ENCODE data around the gene SLC2A13.
"Not testable (repeated sequence)": the region's sequence is repeated elsewhere in the genome, so short reads cannot be mapped to it uniquely, and the experiment has no call there.

SLC2A13 gene

DNA sequence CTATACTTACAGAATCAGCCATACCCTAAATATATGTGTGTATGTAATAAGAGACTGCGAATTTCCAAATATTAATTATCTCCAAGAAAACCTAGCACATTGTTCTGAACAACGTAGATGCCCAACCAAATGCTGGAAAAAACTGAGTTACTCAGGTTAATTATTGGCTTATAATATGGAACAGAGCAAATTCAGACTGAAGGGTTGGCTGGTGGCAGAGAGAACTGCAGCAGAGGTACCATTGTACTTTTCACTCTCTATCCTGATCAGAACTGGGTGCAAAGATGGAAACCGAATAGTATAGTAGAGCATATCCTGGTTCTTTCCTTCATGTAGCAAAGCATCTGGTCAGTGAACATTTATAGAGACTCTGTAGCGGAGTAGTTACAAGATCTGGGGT is 185.7 kb downstream of the SLC2A13 start:
- DNase-seq = no peak

- no peak for DNase-seq
Measured at GRCh38 chr12:39919790-39920189, 186.1 kb downstream of the SLC2A13 start.

DNA sequence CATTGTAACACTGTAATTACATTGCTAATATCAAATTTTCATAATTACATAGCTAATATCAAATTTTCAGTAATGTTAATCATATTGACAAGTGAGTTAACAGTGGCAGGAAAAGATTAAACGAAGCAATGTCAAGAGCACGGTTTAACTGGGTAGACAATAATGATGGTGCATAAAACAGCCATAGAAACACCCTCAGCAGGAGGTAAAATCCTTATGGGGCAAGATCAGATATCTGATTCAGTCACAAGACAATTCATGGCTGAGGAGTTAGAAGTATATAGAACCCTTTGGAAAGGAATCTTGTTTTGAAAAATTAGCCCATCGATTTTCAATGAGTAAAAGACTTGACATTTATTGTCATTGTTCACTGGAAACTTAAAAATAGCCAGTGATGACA is 190.6 kb downstream of the SLC2A13 start:
- no peak for DNase-seq

- DNase-seq = no peak
Measured at GRCh38 chr12:39912211-39912980, 193.5 kb downstream of the SLC2A13 start.

DNA sequence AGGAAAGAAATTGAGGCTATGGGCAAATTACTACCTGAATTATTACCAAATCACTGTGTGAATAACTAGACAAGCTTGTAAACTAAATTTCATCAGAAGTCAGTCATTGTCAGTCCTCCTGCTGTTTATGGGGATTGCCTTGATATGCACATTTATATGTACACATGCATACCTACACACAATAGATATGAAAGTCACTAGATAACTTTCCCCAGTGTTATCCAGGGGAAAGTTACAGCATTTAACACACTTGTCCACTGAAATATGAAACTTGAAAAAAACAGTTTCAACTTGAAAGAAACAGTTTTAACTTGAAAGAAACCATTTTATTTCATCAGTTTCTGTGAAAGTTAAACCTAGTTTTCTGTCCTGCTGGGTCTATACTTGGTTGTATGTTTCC is 199.6 kb downstream of the SLC2A13 start:
- DNase-seq = no peak

DNA sequence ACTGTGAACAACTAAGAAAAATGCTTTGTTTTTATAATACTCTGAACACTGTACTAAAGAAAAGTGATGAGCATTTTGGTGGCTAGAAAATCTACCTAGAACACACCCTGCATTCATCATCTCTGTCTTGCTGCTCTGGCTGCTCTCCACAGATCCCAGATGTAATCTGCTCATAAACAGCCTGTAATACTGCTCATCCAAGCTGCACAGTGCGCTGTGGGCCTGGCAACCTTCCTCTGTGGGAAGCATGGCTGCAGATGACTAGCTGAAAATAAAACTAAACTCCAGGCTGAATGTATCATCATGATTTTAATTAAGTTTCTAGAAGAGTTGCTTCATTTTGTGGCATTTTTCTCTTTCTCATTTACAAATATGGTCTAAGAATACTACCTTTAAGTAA is 200.7 kb downstream of the SLC2A13 start:
- no peak for DNase-seq

GRCh38 chr12:39902821-39903220 is 203.1 kb downstream of the SLC2A13 start:
- DNase-seq = no peak

DNA sequence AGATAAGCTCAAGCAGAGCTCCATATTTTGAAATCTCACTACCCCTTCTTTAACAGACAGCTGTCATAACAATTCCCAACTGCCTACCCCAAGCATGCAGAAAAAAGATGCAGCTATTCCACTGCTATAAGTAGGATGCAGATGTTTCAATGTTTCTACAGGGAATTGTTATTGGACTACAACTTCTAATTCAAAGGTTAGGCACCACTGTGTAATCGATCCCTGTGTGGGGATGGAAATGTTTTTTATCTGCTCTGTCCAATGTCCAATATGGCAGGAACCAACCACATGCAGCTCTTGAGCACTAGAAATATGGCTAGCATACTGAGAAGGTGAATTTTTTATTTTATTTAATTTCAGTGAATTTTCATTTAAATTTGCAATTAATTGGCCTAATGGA is 208.6 kb downstream of the SLC2A13 start:
- no peak for DNase-seq

- DNase-seq = not testable (repeated sequence)
Measured at GRCh38 chr12:39893388-39893787, 212.5 kb downstream of the SLC2A13 start.

- no peak for DNase-seq
Measured at GRCh38 chr12:39892146-39892545, 213.7 kb downstream of the SLC2A13 start.

DNA sequence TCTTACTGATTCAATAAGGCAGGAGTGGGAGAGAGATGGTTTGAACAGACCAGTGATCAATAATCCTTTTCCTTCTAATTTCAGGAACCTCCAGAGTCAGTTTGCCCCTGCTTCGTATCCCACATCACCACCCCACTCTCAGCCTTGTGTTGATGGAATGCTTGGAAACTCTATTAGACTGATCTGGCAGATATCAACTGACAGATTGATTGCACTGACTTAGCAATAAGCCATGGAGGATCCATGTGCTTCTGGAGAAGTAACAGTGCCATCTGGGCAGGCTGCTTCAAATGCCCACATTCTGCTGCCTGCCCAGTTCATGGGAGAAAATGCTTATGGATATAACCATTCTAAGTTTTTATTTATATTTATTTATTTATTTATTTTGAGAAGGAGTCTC is 218.0 kb downstream of the SLC2A13 start:
- DNase-seq = no peak

- DNase-seq = no peak
Measured at GRCh38 chr12:39886106-39886505, 219.8 kb downstream of the SLC2A13 start.

DNA sequence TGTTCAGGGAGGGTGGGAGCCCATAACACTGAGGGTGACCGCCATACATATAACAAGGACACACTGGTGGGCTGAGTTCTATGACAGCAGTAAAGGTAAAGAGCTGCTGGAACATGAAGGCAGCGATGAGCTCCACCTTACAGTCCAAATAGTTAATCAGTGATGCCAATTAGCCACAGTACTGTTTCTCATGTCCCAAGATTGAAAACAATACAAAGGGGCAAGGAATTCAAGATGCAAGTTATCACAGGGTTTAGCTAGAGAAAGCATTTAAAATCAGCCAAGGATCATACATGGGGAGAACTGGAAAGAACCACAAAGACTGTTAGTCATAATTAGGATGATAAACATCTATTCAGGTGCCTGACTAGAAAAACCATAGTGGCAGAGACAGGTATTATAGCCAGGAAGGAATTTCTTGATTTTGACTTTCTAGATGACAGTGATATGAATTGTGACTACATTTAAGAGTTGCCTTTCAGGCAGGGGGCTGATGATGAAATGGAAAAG is 221.2 kb downstream of the SLC2A13 start:
- no peak for DNase-seq

- no peak for DNase-seq
Measured at GRCh38 chr12:39883411-39883810, 222.5 kb downstream of the SLC2A13 start.

GRCh38 chr12:39878753-39879152 is 227.1 kb downstream of the SLC2A13 start:
- DNase-seq = no peak

- DNase-seq = no peak
Measured at GRCh38 chr12:39875721-39876120, 230.2 kb downstream of the SLC2A13 start.

DNA sequence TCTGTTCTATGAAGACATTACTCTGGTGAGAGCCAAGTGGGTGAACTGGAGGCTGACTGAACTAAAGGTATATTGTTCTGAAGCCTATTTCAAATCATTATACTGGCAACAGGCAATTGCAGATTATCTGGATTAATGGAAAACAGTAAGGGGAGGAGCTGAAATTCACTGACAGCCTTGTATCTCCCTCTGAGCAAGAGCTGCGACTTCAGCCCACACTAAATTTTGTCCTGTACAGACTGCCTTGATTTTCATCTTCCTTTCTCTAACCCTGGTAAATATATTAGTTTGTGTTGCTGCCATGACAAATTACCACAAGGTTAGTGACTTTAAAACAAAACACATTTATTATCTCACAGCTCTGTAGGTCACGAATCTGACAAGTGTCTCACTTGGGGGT is 231.1 kb downstream of the SLC2A13 start:
- DNase-seq = no peak

- DNase-seq = no peak
Measured at GRCh38 chr12:39873065-39873464, 232.8 kb downstream of the SLC2A13 start.

- no peak for DNase-seq
Measured at GRCh38 chr12:39872425-39872824, 233.5 kb downstream of the SLC2A13 start.

- no peak for DNase-seq
Measured at GRCh38 chr12:39868328-39868725, 237.6 kb downstream of the SLC2A13 start.

- DNase-seq = no peak
Measured at GRCh38 chr12:39867631-39868327, 238.1 kb downstream of the SLC2A13 start.

- DNase-seq = no peak
Measured at GRCh38 chr12:39866135-39866534, 239.7 kb downstream of the SLC2A13 start.

GRCh38 chr12:39860695-39861094 is 245.2 kb downstream of the SLC2A13 start:
- no peak for DNase-seq

DNA sequence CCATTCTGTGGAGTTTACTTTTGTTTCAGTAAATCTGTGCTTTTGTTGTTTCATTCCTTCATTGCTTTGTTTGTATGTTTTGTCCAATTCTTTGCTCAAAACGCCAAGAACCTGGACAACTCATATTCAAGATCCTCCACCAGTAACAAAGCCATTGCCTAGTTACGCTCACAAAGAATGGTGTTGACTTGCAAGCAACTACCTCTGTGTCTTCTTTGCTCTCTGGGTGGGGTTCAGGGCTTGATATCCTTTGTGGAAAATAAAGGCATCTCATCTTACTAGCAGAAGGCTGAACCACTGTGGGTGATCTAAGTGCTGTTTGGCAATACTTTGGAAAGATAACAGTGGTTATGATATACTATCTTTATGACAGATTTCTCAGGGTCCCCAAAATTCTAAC is 252.9 kb downstream of the SLC2A13 start:
- no peak for DNase-seq
